OCI-LY7 (cell line): Measurements from ENCODE around the gene RAD17.

ENCODE experiments used
- EZH2phosphoT487 ChIP-seq: fragments of 200-600 bp; sonication (generic); IDR thresholded peaks from 2 replicates; pipeline ENCODE4 v1.6.1; 2018; ENCODE audit warnings: low read depth, borderline replicate concordance, mild to moderate bottlenecking, mixed run types, antibody characterized with exemption, low read length, moderate library complexity, mixed read lengths
- TF ChIP-seq, protein P1 (sequence below): fragments of 200-600 bp; sonication (generic); conservative IDR thresholded peaks from 2 replicates; pipeline ENCODE4 v1.5.1; 2014; ENCODE audit warnings: mild to moderate bottlenecking, antibody characterized with exemption, low read length, moderate library complexity, mixed read lengths

DNA sequence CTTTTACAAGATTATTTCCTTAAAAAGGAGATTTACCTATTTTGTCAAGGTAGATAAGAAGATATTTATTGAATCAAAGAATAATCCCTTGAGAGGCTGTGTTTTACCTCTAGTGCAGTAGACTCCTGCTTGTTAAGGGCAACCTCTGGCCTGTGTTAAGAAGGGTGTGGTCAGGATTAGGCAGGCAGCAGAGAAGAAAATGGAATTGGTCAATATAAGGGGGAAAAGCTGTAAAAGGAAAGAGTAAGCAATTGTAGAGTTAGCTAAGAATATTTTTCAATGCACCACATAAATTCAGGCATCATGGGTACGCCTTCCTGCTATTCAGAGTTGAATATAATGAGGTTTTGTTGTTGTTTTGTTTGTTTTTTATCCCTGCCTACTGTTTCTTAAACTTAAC is 43.3 kb upstream of the RAD17 start:
- TF ChIP-seq, protein P1, sequence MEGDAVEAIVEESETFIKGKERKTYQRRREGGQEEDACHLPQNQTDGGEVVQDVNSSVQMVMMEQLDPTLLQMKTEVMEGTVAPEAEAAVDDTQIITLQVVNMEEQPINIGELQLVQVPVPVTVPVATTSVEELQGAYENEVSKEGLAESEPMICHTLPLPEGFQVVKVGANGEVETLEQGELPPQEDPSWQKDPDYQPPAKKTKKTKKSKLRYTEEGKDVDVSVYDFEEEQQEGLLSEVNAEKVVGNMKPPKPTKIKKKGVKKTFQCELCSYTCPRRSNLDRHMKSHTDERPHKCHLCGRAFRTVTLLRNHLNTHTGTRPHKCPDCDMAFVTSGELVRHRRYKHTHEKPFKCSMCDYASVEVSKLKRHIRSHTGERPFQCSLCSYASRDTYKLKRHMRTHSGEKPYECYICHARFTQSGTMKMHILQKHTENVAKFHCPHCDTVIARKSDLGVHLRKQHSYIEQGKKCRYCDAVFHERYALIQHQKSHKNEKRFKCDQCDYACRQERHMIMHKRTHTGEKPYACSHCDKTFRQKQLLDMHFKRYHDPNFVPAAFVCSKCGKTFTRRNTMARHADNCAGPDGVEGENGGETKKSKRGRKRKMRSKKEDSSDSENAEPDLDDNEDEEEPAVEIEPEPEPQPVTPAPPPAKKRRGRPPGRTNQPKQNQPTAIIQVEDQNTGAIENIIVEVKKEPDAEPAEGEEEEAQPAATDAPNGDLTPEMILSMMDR: no peak
- no peak for TF ChIP-seq EZH2phosphoT487
